ENCODE data around the gene IKZF5. TPM values are rescaled to one million over a fixed set of nuclear protein-coding genes. Genes with fewer than 3 reads are reported as not detected.

Gene IKZF5
- total RNA-seq, 1 experiment from 2014 or later, result 12.5 TPM

- Histone ChIP-seq H3K79me2 (ENCODE audit: insufficient read depth, low read length) (no peaks in the 10 kb centered on the region), H3K9ac (ENCODE audit: extremely low read depth, insufficient read length, low read length) (no peak overlapping the region), H3K27ac (ENCODE audit: insufficient read length, low read depth, low read length) (no peak overlapping the region), H2AFZ (ENCODE audit: low read length) (no peak overlapping the region), H4K91ac (ENCODE audit: insufficient read length, low read depth, low read length) (no peak overlapping the region), H2BK120ac (ENCODE audit: low read depth, low read length, poor library complexity, severe bottlenecking) (no peak overlapping the region), H3K4me2 (ENCODE audit: insufficient read depth, insufficient read length, low read length) (no peak overlapping the region), H3K4ac (ENCODE audit: low read depth, low read length) (no peak overlapping the region), H3K18ac (ENCODE audit: insufficient read length, low read depth, low read length) (no peak overlapping the region), H4K20me1 (ENCODE audit: control insufficient read depth, insufficient read depth, insufficient read length) (no peaks in the 10 kb centered on the region), H4K8ac (replicated peaks; ENCODE audit: insufficient read length, low read depth, low read length) (no peak overlapping the region), H3K56ac (ENCODE audit: insufficient read length, low read depth, low read length) (no peak overlapping the region), H2BK20ac (ENCODE audit: low read depth, low read length, poor library complexity, severe bottlenecking) (no peak overlapping the region), H2BK5ac (ENCODE audit: insufficient read length, low read length) (no peak overlapping the region), H3K23me2 (ENCODE audit: insufficient read length, low read depth, low read length, poor library complexity, severe bottlenecking) (peaks cover 4% of the 10 kb centered on the region), H4K5ac (ENCODE audit: insufficient read length, low read depth, low read length) (no peak overlapping the region), H3K9me3 (ENCODE audit: control insufficient read depth, low read depth, low read length) (no peaks in the 10 kb centered on the region), H2BK12ac (ENCODE audit: insufficient read length, low read depth, low read length) (no peak overlapping the region), H3K23ac (ENCODE audit: insufficient read length, low read depth, low read length) (no peak overlapping the region), H3K4me1 (ENCODE audit: insufficient read depth, low read length) (no peaks in the 10 kb centered on the region), H3K14ac (ENCODE audit: insufficient read depth, low read length) (no peak overlapping the region), H2AK5ac (ENCODE audit: insufficient read length, low read length) (no peak overlapping the region), H3T11ph (ENCODE audit: low read length) (no peak overlapping the region), H3K27me3 (ENCODE audit: insufficient read depth, low read length) (no peaks in the 10 kb centered on the region), H2BK15ac (ENCODE audit: low read depth, low read length) (no peak overlapping the region), H3K79me1 (ENCODE audit: insufficient read depth, low read depth, low read length, poor library complexity, severe bottlenecking) (no peaks in the 10 kb centered on the region)
- no peak for DNase-seq
- Mint-ChIP-seq H3K27ac (no peak overlapping the region), H3K4me3 (no peak overlapping the region), H3K4me1 (peaks cover 10 to 16% of the 10 kb centered on the region in 2 experiments), H3K27me3 (ENCODE audit: low read depth) (no peaks in the 10 kb centered on the region), H3K9me3 (no peaks in the 10 kb centered on the region), H3K36me3 (ENCODE audit: insufficient read depth in 1 of 3, low read depth in 3 of 3) (peaks cover 0 to 14% (median 13%) of the 10 kb centered on the region in 3 experiments; a peak in 4 of 7 replicates)
- no CpG with 5 or more reads among the region's 2 CpGs for WGBS (ENCODE audit: extremely low coverage, insufficient read length, low lambda C conversion rate)
- TF ChIP-seq CTCF (conservative IDR thresholded peaks at IDR 0.05), result no peak
Observed at GRCh38 chr10:122984708-122985107, 23.9 kb downstream of the IKZF5 start.

All from H9 (cell line).